ENCODE measurements around the gene ZC3H18. TPM values are rescaled to one million over a fixed set of nuclear protein-coding genes. Genes with fewer than 3 reads are reported as not detected.
A peak's percentile ranks its signal among the peaks of the same experiment; 100 is the strongest.

The ZC3H18 gene
- total RNA-seq, 1 donor from 2014 or later: 88.5 TPM

- no peaks in the 10 kb centered on the region for H3K9me3 Mint-ChIP-seq
- H3K27me3 Mint-ChIP-seq (ENCODE audit: low read depth): no peaks in the 10 kb centered on the region
- no peak overlapping the region for H3K4me3 Mint-ChIP-seq
- no peak for DNase-seq (ENCODE audit: low read depth, low spot score)
- TF ChIP-seq CTCF (conservative IDR thresholded peaks at IDR 0.05): no peak
- no peaks in the 10 kb centered on the region for H3K4me1 Mint-ChIP-seq
- H3K27ac Mint-ChIP-seq (ENCODE audit: unreplicated experiment): no peak overlapping the region
- H3K36me3 Mint-ChIP-seq (ENCODE audit: low read depth): no peaks in the 10 kb centered on the region
These were observed 54.9 kb downstream of the ZC3H18 start for GRCh38 chr16:88624977-88625576.

GRCh38 chr16:88626646-88627045 is 56.4 kb downstream of the ZC3H18 start:
- TF ChIP-seq CTCF (conservative IDR thresholded peaks at IDR 0.05): no peak
- no peak for DNase-seq (ENCODE audit: low read depth, low spot score)
- H3K36me3 Mint-ChIP-seq (ENCODE audit: low read depth): no peaks in the 10 kb centered on the region
- H3K4me3 Mint-ChIP-seq: no peak overlapping the region
- no peaks in the 10 kb centered on the region for H3K27me3 Mint-ChIP-seq (ENCODE audit: low read depth)
- no peak overlapping the region for H3K27ac Mint-ChIP-seq (ENCODE audit: unreplicated experiment)
- H3K4me1 Mint-ChIP-seq: no peaks in the 10 kb centered on the region
- H3K9me3 Mint-ChIP-seq: no peaks in the 10 kb centered on the region

- Mint-ChIP-seq H3K4me1 (no peaks in the 10 kb centered on the region), H3K4me3 (no peak overlapping the region), H3K27ac (ENCODE audit: unreplicated experiment) (no peak overlapping the region), H3K36me3 (ENCODE audit: low read depth) (no peaks in the 10 kb centered on the region), H3K27me3 (ENCODE audit: low read depth) (no peaks in the 10 kb centered on the region), H3K9me3 (no peaks in the 10 kb centered on the region)
- no peak for DNase-seq (ENCODE audit: low read depth, low spot score)
- TF ChIP-seq CTCF (conservative IDR thresholded peaks at IDR 0.05): no peak
These were observed 57.6 kb downstream of the ZC3H18 start for GRCh38 chr16:88627531-88628411.

- H3K4me1 Mint-ChIP-seq: no peaks in the 10 kb centered on the region
- H3K27ac Mint-ChIP-seq (ENCODE audit: unreplicated experiment): no peak overlapping the region
- peak; percentile 44 for DNase-seq (ENCODE audit: low read depth, low spot score)
- H3K9me3 Mint-ChIP-seq: no peaks in the 10 kb centered on the region
- no peaks in the 10 kb centered on the region for H3K36me3 Mint-ChIP-seq (ENCODE audit: low read depth)
- TF ChIP-seq CTCF (conservative IDR thresholded peaks at IDR 0.05): peak; percentile 52
- H3K4me3 Mint-ChIP-seq: no peak overlapping the region
- no peaks in the 10 kb centered on the region for H3K27me3 Mint-ChIP-seq (ENCODE audit: low read depth)
These were observed 58.3 kb downstream of the ZC3H18 start for GRCh38 chr16:88628512-88628974.

- TF ChIP-seq CTCF (conservative IDR thresholded peaks at IDR 0.05): no peak
- H3K27me3 Mint-ChIP-seq (ENCODE audit: low read depth): no peaks in the 10 kb centered on the region
- no peak overlapping the region for H3K4me3 Mint-ChIP-seq
- no peaks in the 10 kb centered on the region for H3K9me3 Mint-ChIP-seq
- no peaks in the 10 kb centered on the region for H3K4me1 Mint-ChIP-seq
- no peak for DNase-seq (ENCODE audit: low read depth, low spot score)
- no peak overlapping the region for H3K27ac Mint-ChIP-seq (ENCODE audit: unreplicated experiment)
- H3K36me3 Mint-ChIP-seq (ENCODE audit: low read depth): no peaks in the 10 kb centered on the region
These were observed 59.6 kb downstream of the ZC3H18 start for GRCh38 chr16:88629835-88630234.

Data from neural crest cell (in vitro differentiated cells).